B cell (primary cell): ENCODE results near the gene CCDC137. TPM values are rescaled to one million over a fixed set of nuclear protein-coding genes. Genes with fewer than 3 reads are reported as not detected.

Source experiments
- ATAC-seq: fragments of 200-7000 bp; cut with Tn5 transposase; one replicate; pipeline ENCODE4 v1.10.0; 2021; ENCODE audit warnings: low read depth, mild to moderate bottlenecking, moderate number of reproducible peaks, moderate library complexity
- CTCF ChIA-PET: fragments of 350-600 bp; sonication (Branson Sonifier 250); formaldehyde crosslinking; loops from one replicate; lab custom pipeline; 2021; ENCODE audit warnings: antibody characterized with exemption, inconsistent platforms; lab: Charles Lee
- POLR2A ChIA-PET: fragments of 350-600 bp; sonication (Branson Sonifier 250); formaldehyde crosslinking; loops from one replicate; lab custom pipeline; 2021; ENCODE audit warnings: antibody characterized with exemption; lab: Charles Lee
- DNase-seq: peaks from one replicate; pipeline ENCODE4 v3.0.0; 2013
- H2AFZ ChIP-seq: 2 replicates; pipeline ENCODE4 v1.6.1; 2012; ENCODE audit warnings: mild to moderate bottlenecking, low read depth, low read length; ENCODE audit not compliant: insufficient read depth, poor library complexity, severe bottlenecking
- H3K27ac ChIP-seq, 2 donors: 1 replicate in 1 of 2; 2 replicates in 1 of 2; pipeline ENCODE4 v1.5.1; 2012 to 2013; ENCODE audit warnings: low read length in 2 of 2, mild to moderate bottlenecking in 2 of 2, moderate library complexity in 1 of 2
- H3K27me3 ChIP-seq, 4 experiments: fragments of 200-600 bp in 1 of 4; sonication (generic) in 1 of 4; replicated peaks in 1 of 4; 1 replicate in 2 of 4; 2 replicates in 2 of 4; pipeline versions ENCODE4 v1.6.1 to v1.7.0; 2013 to 2016; ENCODE audit warnings: low read length in 3 of 4, mild to moderate bottlenecking in 2 of 4, mixed read lengths in 1 of 4, moderate library complexity in 1 of 4; ENCODE audit not compliant: insufficient read depth in 4 of 4, control insufficient read depth in 3 of 4; ENCODE audit errors: control extremely low read depth in 1 of 4
- H3K36me3 ChIP-seq, 2 experiments: replicated peaks in 1 of 2; 1 replicate in 1 of 2; 2 replicates in 1 of 2; pipeline versions ENCODE4 v1.6.1 to v1.7.1; 2013; ENCODE audit warnings: low read length in 1 of 2; ENCODE audit not compliant: insufficient read depth in 2 of 2, control insufficient read depth in 1 of 2; ENCODE audit errors: control extremely low read depth in 1 of 2, extremely low read depth in 1 of 2
- H3K4me1 ChIP-seq, 2 donors: fragments of 200-600 bp in 1 of 2; sonication (generic) in 1 of 2; 1 replicate in 1 of 2; 2 replicates in 1 of 2; pipeline versions ENCODE4 v1.5.1 to v1.6.1; 2013 to 2017; ENCODE audit warnings: low read length in 2 of 2; ENCODE audit not compliant: control insufficient read depth in 2 of 2, insufficient read depth in 2 of 2
- H3K4me2 ChIP-seq: replicated peaks from 2 replicates; pipeline ENCODE3; 2012; ENCODE audit warnings: mild to moderate bottlenecking, low read depth, low read length; ENCODE audit not compliant: poor library complexity, severe bottlenecking
- H3K4me3 ChIP-seq, 5 experiments: fragments of 200-600 bp in 1 of 5; sonication (generic) in 1 of 5; 1 replicate in 3 of 5; 2 replicates in 2 of 5; pipeline versions ENCODE4 v1.5.1 to v1.7.0; 2011 to 2016; ENCODE audit warnings: low read length in 4 of 5, mild to moderate bottlenecking in 4 of 5, low read depth in 2 of 5, control low read depth in 1 of 5, moderate library complexity in 1 of 5; ENCODE audit not compliant: insufficient read depth in 1 of 5; ENCODE audit errors: control extremely low read depth in 1 of 5, extremely low read depth in 1 of 5
- H3K79me2 ChIP-seq: fragments of 200-600 bp; sonication (generic); one replicate; pipeline ENCODE4 v1.6.0; 2016; ENCODE audit warnings: low read length; ENCODE audit not compliant: control insufficient read depth, insufficient read depth
- H3K9ac ChIP-seq: fragments of 200-600 bp; sonication (generic); 2 replicates; pipeline ENCODE4 v1.6.1; 2017; ENCODE audit warnings: mild to moderate bottlenecking, low read length, moderate library complexity
- H3K9me3 ChIP-seq, 3 donors: one replicate each; pipeline versions ENCODE4 v1.6.1 to v1.7.1; 2013; ENCODE audit warnings: low read length in 2 of 3; ENCODE audit not compliant: control insufficient read depth in 2 of 3, insufficient read depth in 1 of 3; ENCODE audit errors: control extremely low read depth in 1 of 3
- H4K20me1 ChIP-seq: 2 replicates; pipeline ENCODE4 v1.6.0; 2012; ENCODE audit warnings: mild to moderate bottlenecking, low read length; ENCODE audit not compliant: insufficient read depth, control insufficient read depth, poor library complexity, severe bottlenecking
- H3K27ac Mint-ChIP-seq: one replicate; pipeline ENCODE4 v1.8.0; 2021; ENCODE audit warnings: mixed read lengths
- H3K27me3 Mint-ChIP-seq: one replicate; pipeline ENCODE4 v1.8.0; 2021; ENCODE audit warnings: mixed read lengths
- H3K4me1 Mint-ChIP-seq: one replicate; pipeline ENCODE4 v1.8.0; 2021; ENCODE audit warnings: mixed read lengths
- H3K4me3 Mint-ChIP-seq: one replicate; pipeline ENCODE4 v1.8.0; 2021; ENCODE audit warnings: mixed read lengths
- H3K9me3 Mint-ChIP-seq: one replicate; pipeline ENCODE4 v1.8.0; 2022; ENCODE audit warnings: mixed read lengths; ENCODE audit not compliant: insufficient read depth
- EZH2 ChIP-seq: IDR thresholded peaks from 2 replicates; pipeline ENCODE4 v1.6.1; 2012; ENCODE audit warnings: borderline replicate concordance, low read depth, mild to moderate bottlenecking, moderate library complexity, low read length; ENCODE audit not compliant: insufficient read depth, poor library complexity, severe bottlenecking
- WGBS: methylation state at CpG from one replicate; pipeline ENCODE4 v1.1.5; 2013; ENCODE audit warnings: missing lambda C conversion rate; ENCODE audit not compliant: insufficient coverage; 5-methylcytosine and 5-hydroxymethylcytosine counted together
- intact Hi-C: fragments of 100-400 bp; cut with micrococcal nuclease; formaldehyde crosslinking; loops from one replicate; pipeline ENCODE4 v1.10.0; 2022
- polyA plus RNA-seq: library from polyadenylated mRNA; depleted of rRNA; stranded (reverse); fragments of >200 nt; gene quantifications from 2 replicates; pipeline ENCODE4 v1.2.3, GENCODE V29; 2012
- small RNA-seq: library from RNA; depleted of rRNA; stranded (forward); fragments of <200 nt; gene quantifications from one replicate; pipeline ENCODE3, GENCODE V24; 2012; ENCODE audit warnings: low replicate concordance, low read depth; ENCODE audit not compliant: insufficient read length
- total RNA-seq, 2 donors: library from RNA; stranded (reverse); fragments of 120-200 nt in 1 of 2; gene quantifications; 1 replicate in 1 of 2; 2 replicates in 1 of 2; pipeline versions ENCODE4 v1.2.3 to v1.2.4, GENCODE V29; 2013 to 2022
- TF ChIP-seq, protein P1 (sequence below): fragments of 200-600 bp; IDR thresholded peaks from one replicate; pipeline ENCODE4 v1.8.0; 2022; ENCODE audit warnings: antibody characterized with exemption, mild to moderate bottlenecking

CCDC137 gene
- total and polyA plus RNA-seq, 2 donors (not counting 1 experiment from before 2014, with no cell fraction given): 18.8 to 36.0 TPM

DNA sequence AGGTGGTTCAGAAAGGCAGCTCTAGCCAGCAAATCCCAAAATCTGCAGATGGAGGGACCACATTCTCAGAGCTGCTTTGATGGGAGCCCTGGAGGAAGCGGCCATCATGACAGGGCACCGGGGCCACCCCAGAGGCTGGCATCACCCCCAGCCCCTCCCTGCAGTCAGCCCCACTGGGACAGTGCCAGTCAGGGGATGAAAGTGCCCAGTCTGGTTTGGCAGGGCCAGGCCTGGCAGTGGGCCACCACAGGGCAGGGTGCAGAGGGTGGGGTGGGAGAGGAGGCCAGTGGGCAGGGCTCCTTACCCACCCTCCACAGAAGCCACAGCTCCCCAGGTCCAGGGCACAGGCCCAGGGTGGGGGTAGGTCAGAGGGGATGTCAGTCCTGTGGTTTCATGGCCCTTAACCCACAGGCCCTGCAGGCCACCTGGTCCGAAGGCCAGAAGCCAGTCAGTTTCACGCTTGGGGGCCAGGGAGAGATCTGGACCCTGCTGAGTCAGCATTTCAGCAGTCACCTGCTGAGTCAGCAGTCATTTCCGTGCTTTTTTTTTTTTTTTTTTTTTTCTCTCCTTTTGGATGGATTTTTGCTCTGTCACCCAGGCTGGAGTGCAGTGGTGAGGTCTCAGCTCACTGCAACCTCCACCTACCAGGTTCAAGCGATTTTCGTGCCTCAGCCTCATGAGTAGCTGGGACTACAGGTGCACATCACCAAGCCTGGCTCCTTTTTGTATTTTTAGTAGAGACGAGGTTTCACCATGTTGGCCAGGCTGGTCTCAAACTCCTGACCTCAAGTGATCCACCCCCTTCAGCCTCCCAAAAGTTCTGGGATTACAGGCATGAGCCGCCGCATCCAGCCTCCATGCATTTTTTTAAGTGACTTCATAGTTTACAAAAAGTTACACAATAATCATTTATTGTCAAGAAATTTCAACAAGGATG is 55.9 kb downstream of the CCDC137 start:
- Histone ChIP-seq H3K9ac (no peak overlapping the region), H3K4me1 (no peaks in the 10 kb centered on the region), H3K79me2 (no peaks in the 10 kb centered on the region), H3K4me3 (no peak overlapping the region), H3K4me2 (no peak overlapping the region), H2AFZ (no peak overlapping the region), H3K27ac (no peak overlapping the region), H3K27me3 (no peaks in the 10 kb centered on the region), H3K36me3 (no peaks in the 10 kb centered on the region), H4K20me1 (no peaks in the 10 kb centered on the region), H3K9me3 (no peaks in the 10 kb centered on the region)
- no peak overlapping the region for H3K27ac Mint-ChIP-seq
- 65% methylated on average over 5 of the region's 10 CpGs for WGBS
- H3K9me3 Mint-ChIP-seq: no peaks in the 10 kb centered on the region
- CTCF ChIA-PET: interaction anchor here (0.7 kb wide), 1 partner anchor 11 kb away, joined by 3 read pairs; no protein-coding TSS in a partner anchor
- H3K27me3 Mint-ChIP-seq: peaks cover 10% of the 10 kb centered on the region
- H3K4me1 Mint-ChIP-seq: no peaks in the 10 kb centered on the region
- DNase-seq (no peak), ATAC-seq (no peak)
- intact Hi-C loops: no loop called here
- POLR2A ChIA-PET: no interaction called here
- H3K4me3 Mint-ChIP-seq: no peak overlapping the region
- TF ChIP-seq, protein P1, sequence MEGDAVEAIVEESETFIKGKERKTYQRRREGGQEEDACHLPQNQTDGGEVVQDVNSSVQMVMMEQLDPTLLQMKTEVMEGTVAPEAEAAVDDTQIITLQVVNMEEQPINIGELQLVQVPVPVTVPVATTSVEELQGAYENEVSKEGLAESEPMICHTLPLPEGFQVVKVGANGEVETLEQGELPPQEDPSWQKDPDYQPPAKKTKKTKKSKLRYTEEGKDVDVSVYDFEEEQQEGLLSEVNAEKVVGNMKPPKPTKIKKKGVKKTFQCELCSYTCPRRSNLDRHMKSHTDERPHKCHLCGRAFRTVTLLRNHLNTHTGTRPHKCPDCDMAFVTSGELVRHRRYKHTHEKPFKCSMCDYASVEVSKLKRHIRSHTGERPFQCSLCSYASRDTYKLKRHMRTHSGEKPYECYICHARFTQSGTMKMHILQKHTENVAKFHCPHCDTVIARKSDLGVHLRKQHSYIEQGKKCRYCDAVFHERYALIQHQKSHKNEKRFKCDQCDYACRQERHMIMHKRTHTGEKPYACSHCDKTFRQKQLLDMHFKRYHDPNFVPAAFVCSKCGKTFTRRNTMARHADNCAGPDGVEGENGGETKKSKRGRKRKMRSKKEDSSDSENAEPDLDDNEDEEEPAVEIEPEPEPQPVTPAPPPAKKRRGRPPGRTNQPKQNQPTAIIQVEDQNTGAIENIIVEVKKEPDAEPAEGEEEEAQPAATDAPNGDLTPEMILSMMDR: no peak
- TF ChIP-seq EZH2: no peak

Small RNAs within 50 kb of the gene (small RNA-seq; reads per million reads assigned to genes)
- not detected for gene MIR6786

Other genes starting within 250 kb of the CCDC137 start
- gene ACTG1, start 153.9 kb upstream of the CCDC137 start, total RNA-seq: 773 and 803 TPM in 2 replicates
- 1,677 and 1,778 TPM in 2 replicates for gene ACTG1, start 153.9 kb upstream of the CCDC137 start, polyA plus RNA-seq
- gene FSCN2, start 138.4 kb upstream of the CCDC137 start, total RNA-seq: 6.3 and 7.4 TPM in 2 replicates
- 7.1 and 12.0 TPM in 2 replicates for gene FSCN2, start 138.4 kb upstream of the CCDC137 start, polyA plus RNA-seq
- 60.7 and 62.0 TPM in 2 replicates for gene FAAP100, start 114.4 kb upstream of the CCDC137 start, total RNA-seq
- gene FAAP100, start 114.4 kb upstream of the CCDC137 start, polyA plus RNA-seq: 59.3 and 72.7 TPM in 2 replicates
- gene NPLOC4, start 29.6 kb upstream of the CCDC137 start, total RNA-seq: 101 and 103 TPM in 2 replicates
- gene NPLOC4, start 29.6 kb upstream of the CCDC137 start, polyA plus RNA-seq: 70.2 and 80.6 TPM in 2 replicates
- 1.1 and 1.6 TPM in 2 replicates for gene TSPAN10, start 29.5 kb upstream of the CCDC137 start, total RNA-seq
- gene TSPAN10, start 29.5 kb upstream of the CCDC137 start, polyA plus RNA-seq: 0.34 and 0.45 TPM in 2 replicates
- 0.69 and 0.92 TPM in 2 replicates for gene PDE6G, start 10.2 kb upstream of the CCDC137 start, total RNA-seq
- gene PDE6G, start 10.2 kb upstream of the CCDC137 start, polyA plus RNA-seq: 1.1 and 1.6 TPM in 2 replicates
- 38.6 and 39.5 TPM in 2 replicates for gene OXLD1, start 132 bp upstream of the CCDC137 start, total RNA-seq
- gene OXLD1, start 132 bp upstream of the CCDC137 start, polyA plus RNA-seq: 53.5 and 102 TPM in 2 replicates
- 32.5 and 35.3 TPM in 2 replicates for gene ARL16, start 17.1 kb downstream of the CCDC137 start, total RNA-seq
- 61.4 and 101 TPM in 2 replicates for gene ARL16, start 17.1 kb downstream of the CCDC137 start, polyA plus RNA-seq
- 184 and 190 TPM in 2 replicates for gene HGS, start 17.3 kb downstream of the CCDC137 start, total RNA-seq
- 206 and 220 TPM in 2 replicates for gene HGS, start 17.3 kb downstream of the CCDC137 start, polyA plus RNA-seq
- gene MRPL12, start 36.6 kb downstream of the CCDC137 start, total RNA-seq: 23.8 and 24.1 TPM in 2 replicates
- 15.9 and 25.6 TPM in 2 replicates for gene MRPL12, start 36.6 kb downstream of the CCDC137 start, polyA plus RNA-seq
- gene SLC25A10, start 45.5 kb downstream of the CCDC137 start, total RNA-seq: 5.0 and 6.5 TPM in 2 replicates
- gene SLC25A10, start 45.5 kb downstream of the CCDC137 start, polyA plus RNA-seq: 2.9 and 3.9 TPM in 2 replicates
- not detected in 2 replicates for gene GCGR, start 137.4 kb downstream of the CCDC137 start, total RNA-seq
- not detected in 2 replicates for gene GCGR, start 137.4 kb downstream of the CCDC137 start, polyA plus RNA-seq
- 69.7 and 74.3 TPM in 2 replicates for gene MCRIP1, start 166.6 kb downstream of the CCDC137 start, total RNA-seq
- 59.2 and 84.0 TPM in 2 replicates for gene MCRIP1, start 166.6 kb downstream of the CCDC137 start, polyA plus RNA-seq
- not detected in 2 replicates for gene PPP1R27, start 168.3 kb downstream of the CCDC137 start, total RNA-seq
- gene PPP1R27, start 168.3 kb downstream of the CCDC137 start, polyA plus RNA-seq: not detected in 2 replicates
- 191 and 197 TPM in 2 replicates for gene P4HB, start 193.8 kb downstream of the CCDC137 start, total RNA-seq
- 37.4 and 42.5 TPM in 2 replicates for gene P4HB, start 193.8 kb downstream of the CCDC137 start, polyA plus RNA-seq
- gene ARHGDIA, start 204.6 kb downstream of the CCDC137 start, total RNA-seq: 262 and 263 TPM in 2 replicates
- gene ARHGDIA, start 204.6 kb downstream of the CCDC137 start, polyA plus RNA-seq: 510 and 744 TPM in 2 replicates
- gene ALYREF, start 224.8 kb downstream of the CCDC137 start, total RNA-seq: 49.7 and 52.1 TPM in 2 replicates
- 102 and 128 TPM in 2 replicates for gene ALYREF, start 224.8 kb downstream of the CCDC137 start, polyA plus RNA-seq
- gene ANAPC11, start 225.0 kb downstream of the CCDC137 start, total RNA-seq: 39.5 and 43.3 TPM in 2 replicates
- 110 and 120 TPM in 2 replicates for gene ANAPC11, start 225.0 kb downstream of the CCDC137 start, polyA plus RNA-seq
- 0.24 and 0.44 TPM in 2 replicates for gene NPB, start 235.5 kb downstream of the CCDC137 start, total RNA-seq
- not detected in 2 replicates for gene NPB, start 235.5 kb downstream of the CCDC137 start, polyA plus RNA-seq
- gene PCYT2, start 244.7 kb downstream of the CCDC137 start, total RNA-seq: 34.2 and 34.9 TPM in 2 replicates
- gene PCYT2, start 244.7 kb downstream of the CCDC137 start, polyA plus RNA-seq: 33.4 and 38.7 TPM in 2 replicates